Measurements from ENCODE around the gene AVPR2. TPM values are rescaled to one million over a fixed set of nuclear protein-coding genes. Genes with fewer than 3 reads are reported as not detected.

AVPR2 gene
- polyA plus RNA-seq (ENCODE audit: insufficient read length in 4 of 4): 1 to 10 TPM; 1.4 to 3.1 (median 2.0) TPM

- DNase-seq (ENCODE audit: low read depth in 4 of 4, low spot score in 3 of 4): no peak
Observed at GRCh38 chrX:153903991-153904957, at the start of gene AVPR2. TSS of gene AVPR2 (plus strand) at chrX:153904673. CDS start at chrX:153905146, 473 bp downstream.

DNA sequence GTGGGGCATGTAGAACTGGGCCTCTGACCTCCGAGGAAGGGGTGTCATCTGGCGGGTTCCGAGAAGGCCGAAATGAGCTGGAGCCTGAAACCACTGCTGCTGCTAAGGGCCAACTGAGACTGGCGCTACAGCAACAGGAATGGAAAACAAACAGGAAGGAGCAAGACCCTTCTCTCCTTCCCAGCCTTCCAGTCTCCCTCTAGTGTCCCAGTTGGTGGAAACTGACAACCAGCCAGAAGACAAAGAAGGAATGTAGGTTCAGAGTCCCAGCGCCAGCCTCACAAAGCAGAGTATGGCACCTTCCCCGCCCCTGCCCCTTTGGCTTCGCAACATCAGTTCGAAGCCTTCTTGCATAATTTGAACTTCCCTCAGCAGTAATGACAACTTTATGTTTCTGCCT lies 49.8 kb upstream of the AVPR2 start:
- DNase-seq (ENCODE audit: low read depth in 4 of 4, low spot score in 3 of 4): no peak

DNA sequence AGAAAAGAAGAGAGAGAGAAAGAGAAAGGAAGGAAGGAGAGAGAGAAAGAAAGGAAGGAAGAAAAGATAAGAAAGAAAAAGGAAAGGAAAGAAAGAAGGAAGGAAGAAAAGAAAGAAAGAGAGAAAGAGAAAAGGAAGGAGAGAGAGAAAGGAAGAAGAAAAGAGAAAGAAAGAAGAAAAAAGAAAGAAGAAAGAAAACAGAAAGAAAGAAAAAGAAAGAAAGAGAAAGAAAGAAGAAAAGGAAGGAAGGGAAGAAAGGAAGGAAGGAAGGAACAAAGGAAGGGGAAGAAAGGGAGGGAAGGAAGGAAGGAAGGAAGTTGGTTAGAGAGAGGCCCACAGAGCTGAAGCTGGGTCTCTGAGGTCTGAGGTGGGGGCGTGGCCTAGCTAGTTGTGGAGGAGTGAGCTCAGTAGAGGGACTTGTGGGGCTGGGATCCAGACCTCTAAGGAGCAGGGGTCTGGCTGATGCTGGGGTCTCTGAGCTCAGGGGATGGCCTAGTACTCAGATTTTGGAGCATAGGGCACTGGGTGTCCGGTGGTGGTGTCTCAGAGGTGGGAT lies 47.0 kb upstream of the AVPR2 start:
- no peak for DNase-seq (ENCODE audit: low read depth in 4 of 4, low spot score in 3 of 4)

DNA sequence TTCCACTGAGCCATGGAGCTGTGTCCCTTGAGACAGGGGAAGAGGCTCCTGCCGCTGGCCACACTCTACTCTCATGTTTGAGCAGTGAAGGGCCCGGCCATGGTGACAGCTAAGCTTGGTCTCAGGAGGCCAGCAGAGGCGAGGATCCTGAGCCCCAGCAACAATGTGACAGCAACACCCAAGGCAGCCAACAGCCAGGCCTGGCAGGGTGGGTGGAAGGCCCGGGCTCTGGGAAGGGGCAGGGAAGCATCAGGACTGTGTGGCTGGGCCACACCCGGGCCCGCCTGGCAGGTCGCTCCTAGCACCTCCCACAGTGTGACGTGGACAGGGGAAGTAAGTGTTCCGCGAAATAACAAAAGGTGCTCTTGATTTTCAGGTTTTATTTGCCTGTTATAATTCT lies 43.3 kb upstream of the AVPR2 start:
- DNase-seq (ENCODE audit: low read depth in 4 of 4, low spot score in 3 of 4): no peak

GRCh38 chrX:153861733-153862310 lies 42.7 kb upstream of the AVPR2 start:
- DNase-seq (ENCODE audit: low read depth in 4 of 4, low spot score in 3 of 4): no peak

GRCh38 chrX:153862369-153863250 lies 41.9 kb upstream of the AVPR2 start:
- no peak for DNase-seq (ENCODE audit: low read depth in 4 of 4, low spot score in 3 of 4)

DNA sequence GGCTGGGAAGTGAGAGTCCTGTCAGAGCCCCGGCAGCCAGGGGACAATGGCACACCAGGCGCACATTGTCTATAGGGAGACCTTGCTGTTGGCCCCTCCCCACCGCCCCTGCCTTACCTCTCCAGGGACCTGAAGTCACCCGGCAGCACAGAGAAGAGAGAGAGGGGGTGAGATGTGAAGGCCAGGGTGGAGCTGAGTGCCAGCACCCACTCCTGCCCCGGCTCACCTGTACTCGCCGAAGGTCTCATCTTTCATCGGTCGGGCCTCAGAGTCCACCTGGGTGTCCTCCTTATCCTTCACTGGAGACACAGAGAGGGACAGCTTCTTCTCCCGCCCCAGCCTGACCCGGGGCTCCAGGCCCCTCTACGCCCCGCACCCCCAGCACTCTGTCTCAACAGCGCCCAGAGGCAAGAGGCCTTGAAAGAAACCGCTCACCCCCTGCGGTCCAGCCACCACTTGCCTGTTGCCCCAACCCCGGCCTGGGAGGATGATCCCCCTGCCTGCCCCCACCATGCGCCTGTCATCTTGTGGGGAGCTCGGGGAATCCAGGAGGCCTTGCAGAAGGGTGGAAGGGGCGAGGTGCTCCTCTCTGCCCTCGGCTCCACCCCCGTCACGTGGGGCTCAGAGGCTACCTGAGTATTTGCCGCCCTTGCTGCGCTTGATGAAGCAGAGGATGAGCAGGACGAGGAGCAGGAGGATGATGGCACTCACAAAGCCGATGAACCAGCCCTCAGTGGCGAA lies 41.1 kb upstream of the AVPR2 start:
- DNase-seq (ENCODE audit: low read depth in 4 of 4, low spot score in 3 of 4): no peak

GRCh38 chrX:153864101-153864500 lies 40.4 kb upstream of the AVPR2 start:
- no peak for DNase-seq (ENCODE audit: low read depth in 4 of 4, low spot score in 3 of 4)

- no peak for DNase-seq (ENCODE audit: low read depth in 4 of 4, low spot score in 3 of 4)
Observed at GRCh38 chrX:153864561-153865320, 39.7 kb upstream of the AVPR2 start.

DNA sequence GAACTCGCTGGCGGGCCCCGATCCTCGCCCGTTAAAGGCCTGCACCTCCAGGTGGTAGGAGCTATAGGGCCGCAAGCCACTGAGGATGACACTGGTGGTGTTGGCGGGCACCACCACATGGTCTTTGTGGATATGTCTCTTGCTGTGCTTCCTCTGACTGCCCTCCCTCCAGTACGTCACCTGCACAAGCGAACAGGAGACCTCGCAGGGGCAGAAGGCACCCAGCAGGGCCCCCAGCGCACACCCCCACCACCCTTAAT lies 39.2 kb upstream of the AVPR2 start:
- no peak for DNase-seq (ENCODE audit: low read depth in 4 of 4, low spot score in 3 of 4)

GRCh38 chrX:153865685-153866084 lies 38.8 kb upstream of the AVPR2 start:
- no peak for DNase-seq (ENCODE audit: low read depth in 4 of 4, low spot score in 3 of 4)

GRCh38 chrX:153866302-153867019 lies 38.0 kb upstream of the AVPR2 start:
- no peak for DNase-seq (ENCODE audit: low read depth in 4 of 4, low spot score in 3 of 4)

GRCh38 chrX:153867139-153867538 lies 37.3 kb upstream of the AVPR2 start:
- no peak for DNase-seq (ENCODE audit: low read depth in 4 of 4, low spot score in 3 of 4)

GRCh38 chrX:153867671-153868070 lies 36.8 kb upstream of the AVPR2 start:
- DNase-seq (ENCODE audit: low read depth in 4 of 4, low spot score in 3 of 4): no peak

- no peak for DNase-seq (ENCODE audit: low read depth in 4 of 4, low spot score in 3 of 4)
Observed at GRCh38 chrX:153868576-153869472, 35.6 kb upstream of the AVPR2 start.

GRCh38 chrX:153869473-153870287 lies 34.8 kb upstream of the AVPR2 start:
- no peak for DNase-seq (ENCODE audit: low read depth in 4 of 4, low spot score in 3 of 4)

DNA sequence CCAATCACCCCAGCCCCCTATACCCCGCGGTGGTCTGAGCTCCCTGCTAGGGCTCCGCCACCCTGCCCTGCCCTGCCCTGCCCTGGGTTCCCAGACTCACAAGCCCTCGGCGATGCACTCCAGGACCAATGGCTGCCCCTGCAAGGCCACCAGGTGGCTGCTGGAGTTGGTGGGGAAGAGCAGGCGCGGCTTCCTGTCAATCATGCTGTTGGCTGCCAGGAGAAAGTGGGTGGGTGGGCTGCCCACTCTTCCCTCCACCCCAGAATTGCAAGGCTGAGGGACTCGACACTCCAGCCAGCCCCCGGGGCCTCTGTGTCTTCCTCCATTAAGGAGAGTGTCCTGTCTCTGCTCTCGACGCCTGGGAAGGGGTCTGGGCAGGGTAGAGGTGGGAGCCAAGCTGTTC lies 34.2 kb upstream of the AVPR2 start:
- DNase-seq (ENCODE audit: low read depth in 4 of 4, low spot score in 3 of 4): no peak

Data from right renal pelvis (tissue), 4 donors.